IMR-90 (cell line): ENCODE data around the gene AGTPBP1. TPM values are rescaled to one million over a fixed set of nuclear protein-coding genes. Genes with fewer than 3 reads are reported as not detected.

Experiments
- ATAC-seq: fragments of 200-7000 bp; cut with Tn5 transposase; 2 replicates; pipeline ENCODE4 v1.9.1; 2020; ENCODE audit warnings: low read depth, mild to moderate bottlenecking, moderate library complexity
- BruUV-seq: library from RNA; stranded (reverse); fragments of 400-500 nt; replicated peaks from 2 replicates; lab custom pipeline; 2021; lab: Mats Ljungman, UMichigan
- CTCF ChIA-PET: fragments of 300-600 bp; formaldehyde crosslinking; extraction: SDS; loops from one replicate; lab custom pipeline; 2021; ENCODE audit warnings: antibody characterized with exemption; lab: Yijun Ruan, JAX
- POLR2A ChIA-PET: fragments of 300-600 bp; sonication (Branson Sonifier 250); formaldehyde crosslinking; loops from one replicate; lab custom pipeline; 2022; ENCODE audit warnings: antibody characterized with exemption; ENCODE audit not compliant: unreplicated experiment; lab: Charles Lee
- DNase-seq: peaks from one replicate; pipeline ENCODE4 v3.0.0; 2013
- H2AFZ ChIP-seq: replicated peaks from 2 replicates; pipeline ENCODE3; 2013; ENCODE audit warnings: low read length, mild to moderate bottlenecking; ENCODE audit not compliant: poor library complexity
- H2AK5ac ChIP-seq: 2 replicates; pipeline ENCODE4 v1.6.1; 2013; ENCODE audit warnings: low read depth, low read length, inconsistent platforms
- H2AK9ac ChIP-seq: replicated peaks from 2 replicates; pipeline ENCODE3; 2013; ENCODE audit warnings: mild to moderate bottlenecking, low read depth, low read length, moderate library complexity; ENCODE audit not compliant: poor library complexity
- H2BK120ac ChIP-seq: 2 replicates; pipeline ENCODE4 v1.6.1; 2013; ENCODE audit warnings: low read depth, low read length, inconsistent platforms
- H2BK15ac ChIP-seq: 3 replicates; pipeline ENCODE4 v1.6.1; 2013; ENCODE audit warnings: low read depth, low read length, inconsistent platforms
- H2BK20ac ChIP-seq: 2 replicates; pipeline ENCODE4 v1.6.1; 2013; ENCODE audit warnings: low read depth, mild to moderate bottlenecking, inconsistent platforms, low read length, moderate library complexity
- H2BK5ac ChIP-seq: 2 replicates; pipeline ENCODE4 v1.6.1; 2013; ENCODE audit warnings: mild to moderate bottlenecking, low read depth, low read length, inconsistent platforms; ENCODE audit not compliant: poor library complexity, severe bottlenecking
- H3K14ac ChIP-seq: replicated peaks from 2 replicates; pipeline ENCODE4 v1.6.1; 2013; ENCODE audit warnings: low read depth, low read length, inconsistent platforms
- H3K18ac ChIP-seq: 2 replicates; pipeline ENCODE4 v1.6.1; 2013; ENCODE audit warnings: low read depth, low read length, control low read depth
- H3K23ac ChIP-seq: 2 replicates; pipeline ENCODE4 v1.6.1; 2013; ENCODE audit warnings: low read depth, low read length, inconsistent platforms
- H3K27ac ChIP-seq: 2 replicates; pipeline ENCODE4 v1.5.1; 2013; ENCODE audit warnings: mild to moderate bottlenecking, control low read depth, low read length; ENCODE audit not compliant: insufficient read depth
- H3K27me3 ChIP-seq: 2 replicates; pipeline ENCODE4 v1.6.1; 2013; ENCODE audit warnings: low read length; ENCODE audit not compliant: control insufficient read depth, insufficient read depth
- H3K36me3 ChIP-seq: 2 replicates; pipeline ENCODE4 v1.6.1; 2013; ENCODE audit warnings: low read length, mixed read lengths; ENCODE audit not compliant: control insufficient read depth, insufficient read depth
- H3K4ac ChIP-seq: 2 replicates; pipeline ENCODE4 v1.6.1; 2013; ENCODE audit warnings: low read depth, low read length, inconsistent platforms
- H3K4me1 ChIP-seq: 2 replicates; pipeline ENCODE4 v1.6.1; 2013; ENCODE audit warnings: low read length, mixed read lengths; ENCODE audit not compliant: control insufficient read depth, insufficient read depth
- H3K4me2 ChIP-seq: 2 replicates; pipeline ENCODE4 v1.6.1; 2013; ENCODE audit warnings: low read depth, mild to moderate bottlenecking, control low read depth, low read length, moderate library complexity
- H3K4me3 ChIP-seq: 2 replicates; pipeline ENCODE4 v1.5.1; 2013; ENCODE audit warnings: low read depth, mild to moderate bottlenecking, control low read depth, low read length, moderate library complexity; ENCODE audit not compliant: insufficient read depth
- H3K56ac ChIP-seq: 2 replicates; pipeline ENCODE4 v1.6.1; 2013; ENCODE audit warnings: low read length, inconsistent platforms; ENCODE audit not compliant: insufficient read depth; ENCODE audit errors: extremely low read depth
- H3K79me1 ChIP-seq, 2 experiments: 2 replicates each; pipeline ENCODE4 v1.6.1; 2013; ENCODE audit warnings: low read length in 2 of 2, inconsistent platforms in 1 of 2, low read depth in 1 of 2
- H3K9ac ChIP-seq: 2 replicates; pipeline ENCODE4 v1.6.1; 2013; ENCODE audit warnings: low read depth, low read length, control low read depth
- H3K9me1 ChIP-seq: 2 replicates; pipeline ENCODE4 v1.6.1; 2013; ENCODE audit warnings: low read length, inconsistent platforms; ENCODE audit not compliant: insufficient read depth
- H3K9me3 ChIP-seq: 2 replicates; pipeline ENCODE4 v1.6.1; 2013; ENCODE audit warnings: low read length; ENCODE audit not compliant: control insufficient read depth, insufficient read depth
- H4K20me1 ChIP-seq: 2 replicates; pipeline ENCODE4 v1.6.1; 2013; ENCODE audit warnings: low read length, inconsistent platforms; ENCODE audit not compliant: insufficient read depth
- H4K5ac ChIP-seq: 2 replicates; pipeline ENCODE4 v1.6.1; 2013; ENCODE audit warnings: mild to moderate bottlenecking, low read depth, low read length, control low read depth
- H4K8ac ChIP-seq, 2 experiments: 2 replicates each; pipeline ENCODE4 v1.6.1; 2013; ENCODE audit warnings: low read depth in 2 of 2, low read length in 2 of 2, control low read depth in 1 of 2, inconsistent platforms in 1 of 2
- H4K91ac ChIP-seq: 2 replicates; pipeline ENCODE4 v1.6.1; 2013; ENCODE audit warnings: low read depth, low read length, inconsistent platforms; ENCODE audit not compliant: insufficient read depth
- BHLHE40 ChIP-seq: fragments of 150-350 bp; IDR thresholded peaks from 2 replicates; pipeline ENCODE4 v1.6.1; 2016; ENCODE audit warnings: mild to moderate bottlenecking, low read depth, low read length
- CEBPB ChIP-seq: IDR thresholded peaks from 2 replicates; pipeline ENCODE4 v1.6.1; 2012; ENCODE audit warnings: low read depth, low read length, improper control_type of control experiment
- CHD1 ChIP-seq: IDR thresholded peaks from 2 replicates; pipeline ENCODE4 v1.6.1; 2012; ENCODE audit warnings: low read depth, low read length, improper control_type of control experiment
- CTCF ChIP-seq: conservative IDR thresholded peaks from 2 replicates; pipeline ENCODE4 v1.5.1; 2012; ENCODE audit warnings: mild to moderate bottlenecking, low read depth, low read length, improper control_type of control experiment
- FOS ChIP-seq: fragments of 150-350 bp; IDR thresholded peaks from 2 replicates; pipeline ENCODE4 v1.6.1; 2016; ENCODE audit warnings: low read depth, low read length
- MAFK ChIP-seq: IDR thresholded peaks from 2 replicates; pipeline ENCODE4 v1.6.1; 2012; ENCODE audit warnings: low read depth, low read length, improper control_type of control experiment
- MAZ ChIP-seq: IDR thresholded peaks from 2 replicates; pipeline ENCODE4 v1.6.1; 2012; ENCODE audit warnings: low read depth, mild to moderate bottlenecking, low read length, improper control_type of control experiment, moderate library complexity, borderline replicate concordance
- MXI1 ChIP-seq: IDR thresholded peaks from 2 replicates; pipeline ENCODE4 v1.6.1; 2012; ENCODE audit warnings: low read depth, mild to moderate bottlenecking, low read length, moderate library complexity, borderline replicate concordance
- NFE2L2 ChIP-seq: fragments of 150-350 bp; IDR thresholded peaks from 2 replicates; pipeline ENCODE4 v1.6.1; 2016; ENCODE audit warnings: low read depth, mild to moderate bottlenecking, low read length
- POLR2A ChIP-seq: IDR thresholded peaks from 2 replicates; pipeline ENCODE4 v1.6.1; 2012; ENCODE audit warnings: mild to moderate bottlenecking, low read depth, low read length
- RAD21 ChIP-seq: IDR thresholded peaks from 2 replicates; pipeline ENCODE4 v1.6.1; 2012; ENCODE audit warnings: low read length, improper control_type of control experiment
- RCOR1 ChIP-seq: IDR thresholded peaks from 2 replicates; pipeline ENCODE4 v1.6.1; 2012; ENCODE audit warnings: mild to moderate bottlenecking, low read length, improper control_type of control experiment; ENCODE audit not compliant: insufficient replicate concordance
- RFX5 ChIP-seq: IDR thresholded peaks from 2 replicates; pipeline ENCODE4 v1.8.0; 2012; ENCODE audit warnings: low read depth, mild to moderate bottlenecking, low read length, moderate library complexity
- SMC3 ChIP-seq: fragments of 150-350 bp; IDR thresholded peaks from 2 replicates; pipeline ENCODE4 v1.6.1; 2016; ENCODE audit warnings: low read depth, mild to moderate bottlenecking, antibody characterized with exemption, low read length, moderate library complexity
- USF2 ChIP-seq: fragments of 150-350 bp; IDR thresholded peaks from 2 replicates; pipeline ENCODE4 v1.6.1; 2017; ENCODE audit warnings: mild to moderate bottlenecking, antibody characterized with exemption, low read length, low read depth
- WGBS, 2 experiments: methylation state at CpG; one replicate each; pipeline versions ENCODE4 v1.1.5 to v1.1.7; 2013; ENCODE audit warnings: missing lambda C conversion rate in 2 of 2; ENCODE audit not compliant: insufficient read length in 1 of 2; ENCODE audit errors: extremely low coverage in 2 of 2; 5-methylcytosine and 5-hydroxymethylcytosine counted together
- dilution Hi-C: fragments of 300-500 bp; cut with HindIII; formaldehyde crosslinking; loops from one replicate; pipeline ENCODE4 v1.14.3; 2018; ENCODE audit warnings: low sequenced_read_pairs; ENCODE audit not compliant: unreplicated experiment
- in situ Hi-C: fragments of 300-500 bp; cut with MboI; formaldehyde crosslinking; loops from 3 replicates; pipeline ENCODE4 v1.14.3; 2019; ENCODE audit warnings: low sequenced_read_pairs, inconsistent platforms, mixed read lengths
- intact Hi-C: fragments of 100-400 bp; cut with micrococcal nuclease; formaldehyde crosslinking; loops from 2 replicates; pipeline ENCODE4 v1.10.0; 2022
- polyA plus RNA-seq, 3 experiments: library from polyadenylated mRNA; depleted of rRNA; stranded (reverse); fragments of >200 nt; gene quantifications; 2 replicates each; pipeline ENCODE4 v1.2.3, GENCODE V29; 2012; ENCODE audit warnings: low replicate concordance in 1 of 3
- total RNA-seq: library from RNA; depleted of rRNA; stranded (reverse); fragments of >200 nt; gene quantifications from 2 replicates; pipeline ENCODE4 v1.2.3, GENCODE V29; 2012
- TF ChIP-seq, protein P1 (sequence below): fragments of 150-350 bp; IDR thresholded peaks from 2 replicates; pipeline ENCODE4 v1.6.1; 2016; ENCODE audit warnings: low read depth, mild to moderate bottlenecking, low read length, moderate library complexity, borderline replicate concordance

The AGTPBP1 gene
- total and polyA plus RNA-seq, 2 of the 4 experiments (the other 2 are of a cell fraction) = 3.3 to 9.0 TPM

- Histone ChIP-seq H3K14ac (no peak overlapping the region), H3K36me3 (no peaks in the 10 kb centered on the region), H3K79me1 (no peaks in the 10 kb centered on the region), H3K9ac (no peak overlapping the region), H3K27me3 (no peaks in the 10 kb centered on the region), H2BK120ac (no peak overlapping the region), H3K9me1 (no peaks in the 10 kb centered on the region), H4K20me1 (no peaks in the 10 kb centered on the region), H3K4me1 (no peaks in the 10 kb centered on the region), H3K23ac (no peak overlapping the region), H3K18ac (no peak overlapping the region), H2AK5ac (no peak overlapping the region), H3K27ac (no peak overlapping the region), H2BK15ac (no peak overlapping the region), H4K5ac (no peak overlapping the region), H3K4me3 (no peak overlapping the region), H4K91ac (no peak overlapping the region), H3K4me2 (no peak overlapping the region), H2BK20ac (no peak overlapping the region), H2AK9ac (no peak overlapping the region), H2AFZ (no peak overlapping the region), H2BK5ac (no peak overlapping the region), H3K56ac (no peak overlapping the region), H4K8ac (no peak overlapping the region), H3K9me3 (no peaks in the 10 kb centered on the region), H3K4ac (no peak overlapping the region)
- intact Hi-C loops (no loop called here), dilution Hi-C loops (no loop called here), in situ Hi-C loops (no loop called here)
- CTCF ChIA-PET = no interaction called here
- POLR2A ChIA-PET = interaction anchor here (0.5 kb wide), 1 partner anchor 745 kb away, joined by 5 read pairs; no protein-coding TSS in a partner anchor
- no peak for TF ChIP-seq CTCF
- no peak for TF ChIP-seq MXI1
- TF ChIP-seq MAFK = no peak
- no peak for TF ChIP-seq RCOR1
- no peak for TF ChIP-seq CEBPB
- TF ChIP-seq RFX5 = no peak
- no peak for TF ChIP-seq NFE2L2
- no peak for TF ChIP-seq CHD1
- TF ChIP-seq, protein P1, sequence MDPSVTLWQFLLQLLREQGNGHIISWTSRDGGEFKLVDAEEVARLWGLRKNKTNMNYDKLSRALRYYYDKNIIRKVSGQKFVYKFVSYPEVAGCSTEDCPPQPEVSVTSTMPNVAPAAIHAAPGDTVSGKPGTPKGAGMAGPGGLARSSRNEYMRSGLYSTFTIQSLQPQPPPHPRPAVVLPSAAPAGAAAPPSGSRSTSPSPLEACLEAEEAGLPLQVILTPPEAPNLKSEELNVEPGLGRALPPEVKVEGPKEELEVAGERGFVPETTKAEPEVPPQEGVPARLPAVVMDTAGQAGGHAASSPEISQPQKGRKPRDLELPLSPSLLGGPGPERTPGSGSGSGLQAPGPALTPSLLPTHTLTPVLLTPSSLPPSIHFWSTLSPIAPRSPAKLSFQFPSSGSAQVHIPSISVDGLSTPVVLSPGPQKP = no peak
- no peak for TF ChIP-seq BHLHE40
- no peak for TF ChIP-seq SMC3
- no peak for TF ChIP-seq RAD21
- TF ChIP-seq MAZ = no peak
- no peak for TF ChIP-seq POLR2A
- no peak for TF ChIP-seq USF2
- no peak for TF ChIP-seq FOS
- WGBS, 2 experiments = 0% methylated on average over 2 of the region's 9 CpGs; no CpG with 5 or more reads in 1 of the 2 experiments
- BruUV-seq = no TSS peak
- ATAC-seq (no peak), DNase-seq (no peak)
These were observed 218.6 kb downstream of the AGTPBP1 start for GRCh38 chr9:85523202-85523601.
